Measurements from ENCODE around the gene HCN2. TPM values are rescaled to one million over a fixed set of nuclear protein-coding genes. Genes with fewer than 3 reads are reported as not detected.

HCN2 gene
- polyA plus RNA-seq, 1 of the 3 experiments (the other 2 are of a cell fraction): 5.6 TPM

DNA sequence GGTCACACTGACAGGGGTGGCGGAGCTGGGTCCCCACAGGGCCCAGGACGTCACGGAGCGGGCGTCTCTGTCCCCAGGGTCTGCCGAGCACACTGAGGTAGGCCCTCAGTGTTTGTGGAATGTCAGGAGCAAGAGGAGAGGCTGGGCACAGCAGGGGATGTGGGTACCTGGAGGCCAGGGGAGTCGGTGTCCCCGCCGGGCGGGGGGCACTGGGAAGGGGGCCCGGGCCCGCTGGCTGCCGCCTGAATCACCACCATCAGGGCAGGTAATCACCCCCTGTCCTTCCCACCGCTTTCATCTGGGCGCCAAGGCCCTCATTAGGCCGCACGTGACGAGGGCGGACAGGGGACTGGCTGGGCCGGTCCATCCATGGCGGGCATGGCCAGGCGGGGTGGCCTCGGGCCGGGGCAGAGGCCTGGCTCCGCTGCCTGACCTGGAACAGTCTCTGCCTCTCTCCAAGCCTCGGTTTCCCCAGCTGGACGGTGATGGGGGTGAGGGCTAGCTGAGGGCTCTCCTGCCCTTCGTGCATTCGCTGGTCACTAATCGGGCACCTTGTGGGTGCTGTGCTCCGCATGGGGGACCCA is 51.0 kb downstream of the HCN2 start:
- no peak overlapping the region for H3K9ac ChIP-seq
- WGBS (ENCODE audit: low lambda C conversion rate): 85% methylated on average over 4 of the region's 31 CpGs
- no peaks in the 10 kb centered on the region for H3K9me3 ChIP-seq
- H3K9me2 ChIP-seq: no peaks in the 10 kb centered on the region
- DNase-seq: no peak
- no peaks in the 10 kb centered on the region for H4K20me1 ChIP-seq (ENCODE audit: insufficient read depth)
- peaks cover 0 to 12% of the 10 kb centered on the region in 2 experiments for H3K36me3 ChIP-seq (replicated peaks in 1 of 2; ENCODE audit: control insufficient read depth in 1 of 2, insufficient read depth in 2 of 2, low read length in 1 of 2)
- ChIA-PET CTCF (no interaction called here), POLR2A (no interaction called here)
- no peaks in the 10 kb centered on the region for H3K79me2 ChIP-seq (ENCODE audit: insufficient read depth)
- no peaks in the 10 kb centered on the region for H3F3A ChIP-seq (replicated peaks; ENCODE audit: insufficient read depth)
- TF ChIP-seq, protein P1, sequence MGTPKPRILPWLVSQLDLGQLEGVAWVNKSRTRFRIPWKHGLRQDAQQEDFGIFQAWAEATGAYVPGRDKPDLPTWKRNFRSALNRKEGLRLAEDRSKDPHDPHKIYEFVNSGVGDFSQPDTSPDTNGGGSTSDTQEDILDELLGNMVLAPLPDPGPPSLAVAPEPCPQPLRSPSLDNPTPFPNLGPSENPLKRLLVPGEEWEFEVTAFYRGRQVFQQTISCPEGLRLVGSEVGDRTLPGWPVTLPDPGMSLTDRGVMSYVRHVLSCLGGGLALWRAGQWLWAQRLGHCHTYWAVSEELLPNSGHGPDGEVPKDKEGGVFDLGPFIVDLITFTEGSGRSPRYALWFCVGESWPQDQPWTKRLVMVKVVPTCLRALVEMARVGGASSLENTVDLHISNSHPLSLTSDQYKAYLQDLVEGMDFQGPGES (IDR thresholded peaks at IDR 0.05; ENCODE audit: low read depth, low read length): no peak
- TF ChIP-seq FOXM1 (IDR thresholded peaks at IDR 0.05; ENCODE audit: low read depth) (no peak), MXI1 (IDR thresholded peaks at IDR 0.05; ENCODE audit: low read depth, low read length) (no peak), CHD2 (IDR thresholded peaks at IDR 0.05; ENCODE audit: low read length, partially characterized antibody) (no peak), GATA2 (CRISPR knock-in tag; IDR thresholded peaks at IDR 0.05) (no peak), TCF12 (IDR thresholded peaks at IDR 0.05) (no peak), GABPA (IDR thresholded peaks at IDR 0.05; ENCODE audit: low read depth) (no peak), ELF1 (IDR thresholded peaks at IDR 0.05) (no peak), RAD21 (IDR thresholded peaks at IDR 0.05; ENCODE audit: low read length) (no peak), EP300 (IDR thresholded peaks at IDR 0.05; ENCODE audit: borderline replicate concordance in 1 of 2, low read depth in 1 of 2, low read length in 1 of 2) (no peak), RXRA (IDR thresholded peaks at IDR 0.05; ENCODE audit: borderline replicate concordance, low read depth) (no peak)
- TF ChIP-seq, protein P2, sequence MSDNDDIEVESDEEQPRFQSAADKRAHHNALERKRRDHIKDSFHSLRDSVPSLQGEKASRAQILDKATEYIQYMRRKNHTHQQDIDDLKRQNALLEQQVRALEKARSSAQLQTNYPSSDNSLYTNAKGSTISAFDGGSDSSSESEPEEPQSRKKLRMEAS (IDR thresholded peaks at IDR 0.05; ENCODE audit: low read depth): no peak
- TF ChIP-seq, protein P3, sequence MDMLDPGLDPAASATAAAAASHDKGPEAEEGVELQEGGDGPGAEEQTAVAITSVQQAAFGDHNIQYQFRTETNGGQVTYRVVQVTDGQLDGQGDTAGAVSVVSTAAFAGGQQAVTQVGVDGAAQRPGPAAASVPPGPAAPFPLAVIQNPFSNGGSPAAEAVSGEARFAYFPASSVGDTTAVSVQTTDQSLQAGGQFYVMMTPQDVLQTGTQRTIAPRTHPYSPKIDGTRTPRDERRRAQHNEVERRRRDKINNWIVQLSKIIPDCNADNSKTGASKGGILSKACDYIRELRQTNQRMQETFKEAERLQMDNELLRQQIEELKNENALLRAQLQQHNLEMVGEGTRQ (IDR thresholded peaks at IDR 0.05; ENCODE audit: borderline replicate concordance, low read depth, low read length): no peak
- TF ChIP-seq, protein P4, sequence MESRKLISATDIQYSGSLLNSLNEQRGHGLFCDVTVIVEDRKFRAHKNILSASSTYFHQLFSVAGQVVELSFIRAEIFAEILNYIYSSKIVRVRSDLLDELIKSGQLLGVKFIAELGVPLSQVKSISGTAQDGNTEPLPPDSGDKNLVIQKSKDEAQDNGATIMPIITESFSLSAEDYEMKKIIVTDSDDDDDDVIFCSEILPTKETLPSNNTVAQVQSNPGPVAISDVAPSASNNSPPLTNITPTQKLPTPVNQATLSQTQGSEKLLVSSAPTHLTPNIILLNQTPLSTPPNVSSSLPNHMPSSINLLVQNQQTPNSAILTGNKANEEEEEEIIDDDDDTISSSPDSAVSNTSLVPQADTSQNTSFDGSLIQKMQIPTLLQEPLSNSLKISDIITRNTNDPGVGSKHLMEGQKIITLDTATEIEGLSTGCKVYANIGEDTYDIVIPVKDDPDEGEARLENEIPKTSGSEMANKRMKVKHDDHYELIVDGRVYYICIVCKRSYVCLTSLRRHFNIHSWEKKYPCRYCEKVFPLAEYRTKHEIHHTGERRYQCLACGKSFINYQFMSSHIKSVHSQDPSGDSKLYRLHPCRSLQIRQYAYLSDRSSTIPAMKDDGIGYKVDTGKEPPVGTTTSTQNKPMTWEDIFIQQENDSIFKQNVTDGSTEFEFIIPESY (IDR thresholded peaks at IDR 0.05; ENCODE audit: borderline replicate concordance, low read depth): no peak
- TF ChIP-seq, protein P5, sequence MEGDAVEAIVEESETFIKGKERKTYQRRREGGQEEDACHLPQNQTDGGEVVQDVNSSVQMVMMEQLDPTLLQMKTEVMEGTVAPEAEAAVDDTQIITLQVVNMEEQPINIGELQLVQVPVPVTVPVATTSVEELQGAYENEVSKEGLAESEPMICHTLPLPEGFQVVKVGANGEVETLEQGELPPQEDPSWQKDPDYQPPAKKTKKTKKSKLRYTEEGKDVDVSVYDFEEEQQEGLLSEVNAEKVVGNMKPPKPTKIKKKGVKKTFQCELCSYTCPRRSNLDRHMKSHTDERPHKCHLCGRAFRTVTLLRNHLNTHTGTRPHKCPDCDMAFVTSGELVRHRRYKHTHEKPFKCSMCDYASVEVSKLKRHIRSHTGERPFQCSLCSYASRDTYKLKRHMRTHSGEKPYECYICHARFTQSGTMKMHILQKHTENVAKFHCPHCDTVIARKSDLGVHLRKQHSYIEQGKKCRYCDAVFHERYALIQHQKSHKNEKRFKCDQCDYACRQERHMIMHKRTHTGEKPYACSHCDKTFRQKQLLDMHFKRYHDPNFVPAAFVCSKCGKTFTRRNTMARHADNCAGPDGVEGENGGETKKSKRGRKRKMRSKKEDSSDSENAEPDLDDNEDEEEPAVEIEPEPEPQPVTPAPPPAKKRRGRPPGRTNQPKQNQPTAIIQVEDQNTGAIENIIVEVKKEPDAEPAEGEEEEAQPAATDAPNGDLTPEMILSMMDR (IDR thresholded peaks at IDR 0.05): no peak
- H3K4me3 ChIP-seq (ENCODE audit: low read depth in 2 of 2, low read length in 1 of 2): no peak overlapping the region
- H3K4me2 ChIP-seq: no peak overlapping the region
- H3K4me1 ChIP-seq (ENCODE audit: control insufficient read depth in 1 of 2, insufficient read depth in 2 of 2, low read depth in 1 of 2, low read length in 1 of 2): peaks cover 0 to 8% of the 10 kb centered on the region in 2 experiments; a peak in 1 of 4 replicates
- H3K27me3 ChIP-seq (ENCODE audit: insufficient read depth): no peaks in the 10 kb centered on the region
- no peak overlapping the region for H3K27ac ChIP-seq (ENCODE audit: low read depth in 2 of 2, low read length in 1 of 2)
- no peak overlapping the region for H2AFZ ChIP-seq (ENCODE audit: low read depth)
